Islet precursor cell (in vitro differentiated cells): ENCODE data around the gene PRR23A.

Experiments
- DNase-seq: peaks from one replicate; pipeline ENCODE4 v3.0.0-alpha.2; 2018

Gene PRR23A

DNA sequence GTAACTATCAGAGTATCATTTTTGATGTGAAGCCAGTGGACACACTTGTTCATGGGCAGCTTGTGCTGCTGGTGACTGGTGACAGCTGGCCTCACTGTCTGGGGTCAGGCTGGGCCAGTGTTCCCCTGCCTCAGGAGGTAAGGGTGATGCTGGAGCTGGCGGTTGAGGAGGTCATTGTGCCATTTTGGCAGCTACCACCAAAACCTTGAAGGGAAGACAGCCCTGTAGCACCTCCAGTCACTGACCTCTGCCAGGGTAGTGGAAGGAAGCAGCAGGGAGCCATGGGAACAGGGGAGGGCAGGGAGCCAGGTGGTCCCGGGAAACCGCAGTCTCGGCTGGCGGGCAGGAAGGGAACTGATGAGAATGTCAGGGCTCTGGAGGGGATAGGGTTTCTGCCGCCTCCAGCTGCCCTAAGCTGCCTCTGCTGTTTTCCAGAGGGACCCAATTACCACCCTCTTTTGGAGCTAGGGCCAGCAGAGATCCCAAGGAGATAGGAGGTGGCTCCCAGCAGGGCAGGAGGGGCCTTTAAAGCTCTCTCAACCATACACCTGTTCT lies 34.2 kb downstream of the PRR23A start:
- no peak for DNase-seq

DNA sequence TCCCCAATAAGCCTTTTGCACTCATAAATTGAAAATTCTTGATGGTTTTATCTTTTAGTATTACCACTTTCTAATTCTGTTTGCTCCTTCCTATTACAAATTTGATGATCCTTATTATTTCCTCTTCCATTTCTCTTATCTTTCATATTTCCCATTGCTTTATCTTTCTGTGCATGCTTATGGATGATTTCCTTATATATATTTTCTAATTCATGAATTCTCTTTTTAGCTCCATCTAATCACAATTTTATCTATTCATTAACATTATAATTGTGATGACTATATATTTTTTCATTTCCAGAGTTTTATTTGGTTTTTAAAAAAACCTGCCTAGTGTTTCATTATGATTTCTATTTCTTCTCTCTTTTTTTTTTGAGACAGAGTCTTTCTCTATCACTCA lies 41.1 kb downstream of the PRR23A start:
- DNase-seq = no peak

DNA sequence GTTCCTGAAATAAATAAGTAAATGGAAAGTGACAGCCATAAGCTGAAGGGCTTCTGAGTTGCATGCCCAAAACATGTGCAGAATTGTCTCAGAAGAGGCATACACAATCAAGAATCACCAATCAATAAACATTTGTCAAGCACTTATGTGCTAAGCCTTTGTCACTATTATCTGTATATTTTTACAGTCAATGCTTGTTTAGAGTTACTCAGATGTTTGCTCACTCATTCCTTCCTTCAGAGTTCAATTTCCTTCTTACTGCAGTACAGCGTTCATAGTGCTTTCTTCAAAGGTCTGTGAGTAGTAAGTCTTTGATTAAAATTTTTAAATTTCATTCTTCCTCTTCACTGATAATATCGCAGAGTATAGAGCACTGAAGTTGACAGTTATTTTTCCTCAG lies 41.8 kb downstream of the PRR23A start:
- DNase-seq = no peak

DNA sequence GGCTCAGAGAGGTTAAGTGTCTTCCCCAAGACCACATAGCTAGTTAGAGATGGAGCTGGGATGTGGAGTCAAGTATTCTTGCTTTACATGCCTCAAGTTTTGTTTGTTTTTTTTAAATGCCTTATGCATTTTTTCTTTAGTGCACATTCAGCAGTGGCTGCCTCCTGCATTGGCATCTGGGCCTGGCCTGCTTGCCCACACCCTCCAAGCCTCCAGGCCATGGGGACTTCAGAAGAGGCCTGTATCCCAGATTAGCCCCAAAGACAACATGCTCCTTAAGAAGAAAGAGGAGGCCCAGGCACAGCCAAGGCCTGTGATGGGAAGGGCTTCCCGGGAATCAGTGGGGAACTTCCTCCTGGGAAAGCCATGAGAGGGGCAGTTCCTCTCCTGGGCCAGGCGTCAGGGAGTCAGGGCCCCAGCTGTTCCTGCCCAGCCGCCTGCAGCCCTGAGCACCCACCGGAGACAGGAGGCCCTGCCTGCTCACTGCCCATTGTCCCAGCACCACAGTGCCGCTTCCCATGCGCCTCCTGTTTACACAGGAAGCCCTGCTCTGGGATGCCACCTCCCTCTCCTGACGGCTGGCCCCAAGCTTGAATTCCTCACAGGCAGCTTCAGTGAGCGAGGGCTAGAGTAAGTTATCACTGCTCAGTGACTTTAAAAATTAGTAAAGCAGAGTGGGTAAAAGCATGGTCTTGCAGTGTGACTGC lies 43.1 kb downstream of the PRR23A start:
- peak; percentile 50 for DNase-seq

DNA sequence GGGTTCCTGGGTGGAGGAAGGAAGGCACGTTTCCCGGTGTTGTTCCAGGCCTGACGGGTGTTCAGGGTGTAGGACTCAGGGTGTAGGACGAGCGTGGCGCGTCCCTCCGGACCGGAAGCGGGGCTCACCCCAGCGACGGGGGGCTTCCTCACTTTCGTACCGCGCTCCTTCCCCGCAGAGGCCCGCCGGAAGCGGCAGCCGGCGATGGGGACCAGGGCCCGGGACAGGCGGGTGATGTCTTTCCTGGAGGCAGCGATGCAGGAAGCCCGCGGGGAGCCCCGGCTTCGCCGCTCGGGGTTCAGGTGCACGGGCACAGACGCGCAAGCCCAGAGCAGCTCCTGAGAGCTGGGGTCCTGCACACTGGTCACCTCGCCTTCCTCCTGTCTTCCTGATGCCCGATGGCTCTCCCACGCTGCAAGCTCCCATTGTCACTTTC lies 45.6 kb downstream of the PRR23A start:
- peak; percentile 41 for DNase-seq
